A204.1 (cell line): ENCODE results near the gene PLA2G4E.

Experiments used
- FAIRE-seq: peaks from 2 replicates; lab custom pipeline; 2012; peaks lifted over from hg19 to GRCh38; lab: Jason Lieb, UNC

The PLA2G4E gene

DNA sequence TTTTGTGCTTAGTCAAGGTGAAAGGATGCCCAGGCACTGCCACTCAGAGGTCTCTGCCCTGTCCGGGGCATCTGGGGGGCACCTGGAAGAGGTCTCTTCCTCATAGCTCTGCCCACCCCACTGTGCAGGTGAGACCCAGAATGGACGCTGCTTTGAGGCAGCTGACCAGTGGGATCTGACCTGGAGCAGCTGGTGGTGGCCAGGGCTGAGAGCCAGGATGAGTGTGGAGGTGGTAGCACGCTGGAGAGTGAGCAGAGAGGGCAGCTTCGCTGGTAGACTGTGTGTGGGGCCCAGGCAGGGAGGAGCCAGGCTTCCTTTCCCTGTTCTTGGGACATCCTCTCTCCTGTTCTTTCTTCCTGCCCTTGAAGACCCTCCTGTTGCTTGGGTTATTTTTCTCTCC is 32.2 kb upstream of the PLA2G4E start:
- no peak for FAIRE-seq

DNA sequence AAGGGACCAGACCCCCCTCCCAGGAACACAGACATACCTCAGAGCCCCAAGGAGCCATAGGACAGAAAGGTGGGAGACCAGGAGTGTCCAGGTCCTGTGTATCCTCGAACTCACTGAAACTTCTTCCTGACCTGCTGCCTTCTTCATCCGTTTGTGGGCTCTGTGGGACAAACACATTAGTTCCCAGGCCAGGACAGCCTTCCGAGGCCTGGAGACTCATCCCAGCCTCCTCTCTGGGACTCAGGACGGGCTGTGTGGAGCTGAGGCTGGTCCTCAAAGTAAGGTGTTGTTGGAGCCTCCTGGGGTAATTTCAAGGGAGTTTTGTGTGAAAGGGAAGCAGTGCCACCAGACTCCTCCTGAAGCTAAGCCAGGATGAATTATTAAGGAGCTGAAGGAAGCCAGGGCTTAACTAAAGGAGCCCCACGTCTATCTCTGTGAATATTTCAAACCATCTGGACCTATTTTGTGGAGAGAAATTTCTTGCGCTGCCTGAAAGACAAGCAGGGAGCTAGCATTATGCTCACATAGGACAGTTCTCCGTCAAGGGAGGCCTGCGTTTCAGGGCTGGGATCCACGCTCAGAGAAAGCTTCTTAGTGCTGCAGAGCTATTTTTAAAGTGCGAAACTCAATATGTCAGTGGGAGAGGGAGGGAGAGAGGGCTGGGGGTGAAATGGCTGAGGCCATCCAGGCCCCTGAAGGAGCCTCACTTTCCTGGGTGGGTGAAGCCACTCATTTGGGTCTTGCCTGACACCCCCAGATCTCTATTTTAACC is 29.8 kb upstream of the PLA2G4E start:
- FAIRE-seq = no peak

DNA sequence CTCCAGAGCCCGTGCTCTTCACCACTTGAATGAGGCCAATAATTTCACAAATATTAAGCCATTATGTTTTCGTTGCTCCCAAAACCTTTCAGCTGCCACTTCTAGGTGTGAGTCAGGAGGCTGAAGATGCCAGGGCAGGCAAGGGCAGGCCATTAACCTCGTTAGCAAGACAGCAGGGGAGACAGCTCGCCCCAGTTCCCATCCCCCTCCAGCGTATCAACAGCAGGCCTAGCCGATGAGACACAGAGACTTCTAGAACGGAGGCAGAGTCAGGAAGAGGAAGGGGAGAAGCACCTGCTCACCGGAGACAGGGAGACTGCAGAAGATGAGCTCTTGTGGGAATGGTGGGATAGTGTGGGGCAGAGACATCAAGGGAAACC is 28.0 kb upstream of the PLA2G4E start:
- FAIRE-seq = no peak

DNA sequence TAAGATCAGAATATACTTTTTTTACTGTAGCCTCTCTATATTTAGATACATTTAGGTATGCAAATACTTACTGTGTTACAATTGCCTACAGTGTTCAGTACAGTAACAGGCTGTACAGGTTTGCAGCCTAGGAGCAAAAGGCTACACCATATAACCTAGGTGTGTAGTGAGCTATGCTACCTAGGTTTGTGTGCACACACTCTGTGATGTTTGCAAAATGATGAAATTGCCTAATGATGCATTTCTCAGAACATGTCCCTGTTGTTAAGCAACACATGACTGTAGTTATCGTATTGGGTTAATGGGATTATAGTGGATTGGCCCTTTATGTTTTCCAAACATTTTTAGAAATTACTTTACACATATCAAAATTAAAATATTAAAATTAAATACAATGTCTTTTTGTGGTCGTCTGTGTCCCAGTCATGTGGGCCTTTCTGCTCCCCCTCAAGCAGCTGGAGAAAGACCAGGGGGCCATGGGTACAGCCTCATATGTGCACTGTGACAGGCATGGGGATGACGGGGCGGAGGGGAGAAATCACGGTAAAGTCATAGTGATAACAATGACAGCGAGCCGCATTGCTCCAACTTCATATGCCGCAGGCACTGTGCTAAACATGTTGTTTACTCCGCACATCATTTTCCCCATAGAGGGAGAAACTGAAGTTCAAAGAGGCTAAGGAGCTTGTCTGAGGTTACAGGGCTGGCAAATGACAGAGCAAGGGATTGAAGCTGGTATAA is 27.4 kb upstream of the PLA2G4E start:
- no peak for FAIRE-seq

DNA sequence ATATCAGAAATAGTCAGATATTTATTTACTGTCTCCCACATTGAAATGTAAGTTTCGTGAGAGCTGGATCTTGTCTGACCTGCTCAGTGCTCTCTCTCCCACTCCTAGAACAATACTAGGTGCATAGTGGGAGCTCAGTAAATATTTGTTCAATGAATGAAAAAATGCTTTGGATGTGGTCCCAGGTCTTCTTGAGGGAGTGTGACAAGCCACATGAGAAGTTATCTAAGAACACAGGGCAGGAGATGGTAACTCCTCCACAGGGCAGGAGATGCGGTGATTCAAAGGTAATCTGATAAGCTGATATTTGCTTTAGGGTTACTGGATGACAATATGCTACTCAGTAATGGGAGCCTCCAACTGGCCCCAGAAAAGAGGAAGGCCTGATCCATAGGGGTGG is 25.8 kb upstream of the PLA2G4E start:
- FAIRE-seq = no peak

DNA sequence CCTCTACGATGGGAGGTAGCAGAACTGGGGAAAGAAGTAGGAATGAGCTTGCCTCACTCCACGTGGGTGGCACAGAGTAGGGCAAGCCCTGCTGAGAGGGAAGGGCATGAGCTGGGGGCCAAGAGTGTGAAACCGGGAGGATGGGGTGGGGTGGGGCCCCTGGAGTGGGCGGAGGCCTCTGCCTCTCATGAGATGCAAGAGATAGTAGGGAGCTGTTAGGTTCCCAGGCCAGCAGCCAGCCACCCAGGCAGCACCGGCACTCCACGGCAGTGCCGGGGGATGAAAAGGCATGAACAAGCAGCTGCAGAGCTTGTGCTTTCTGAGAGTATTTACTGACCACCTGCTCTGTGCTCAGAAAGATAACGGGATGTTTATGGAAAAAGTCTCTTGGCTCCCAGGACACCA is 24.4 kb upstream of the PLA2G4E start:
- FAIRE-seq = no peak

DNA sequence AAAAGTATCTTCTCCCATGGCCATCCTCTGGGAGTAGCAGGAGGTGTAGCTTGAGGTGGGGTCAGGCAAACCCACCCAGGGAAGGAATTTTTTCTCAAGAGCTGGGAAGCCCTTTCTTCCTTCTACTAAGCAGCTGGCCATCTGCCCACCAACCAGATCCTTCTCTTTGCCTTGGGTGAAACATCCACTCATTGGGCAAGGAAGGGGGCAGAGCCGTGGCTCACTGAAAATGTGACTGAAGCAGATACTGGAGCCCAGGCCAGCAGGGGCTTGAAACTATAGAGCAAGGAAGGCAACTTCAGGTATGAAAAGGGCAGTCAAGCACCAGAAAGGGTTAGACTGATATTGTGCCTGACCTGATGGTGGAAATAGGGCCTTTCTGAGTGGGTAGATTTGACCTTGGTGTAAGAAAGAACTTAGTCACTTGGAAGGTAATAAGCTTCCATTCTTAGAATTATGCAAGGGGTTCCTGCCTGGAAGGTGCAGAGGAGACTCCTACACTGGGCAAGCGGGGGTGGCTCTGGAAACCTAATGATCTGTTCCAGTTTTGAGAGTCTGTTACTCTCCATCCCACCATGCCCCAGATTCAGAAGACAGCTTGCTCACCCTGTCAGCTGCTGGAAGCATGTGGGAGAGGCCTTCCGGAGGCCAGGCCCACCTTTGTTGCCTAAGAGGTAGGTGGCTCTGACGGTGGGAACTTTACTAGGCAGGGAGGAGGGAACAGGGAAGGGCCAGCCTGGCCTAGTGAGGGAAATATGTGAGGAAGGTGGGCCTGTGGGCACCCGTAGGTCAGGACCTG is 22.0 kb upstream of the PLA2G4E start:
- FAIRE-seq = no peak

DNA sequence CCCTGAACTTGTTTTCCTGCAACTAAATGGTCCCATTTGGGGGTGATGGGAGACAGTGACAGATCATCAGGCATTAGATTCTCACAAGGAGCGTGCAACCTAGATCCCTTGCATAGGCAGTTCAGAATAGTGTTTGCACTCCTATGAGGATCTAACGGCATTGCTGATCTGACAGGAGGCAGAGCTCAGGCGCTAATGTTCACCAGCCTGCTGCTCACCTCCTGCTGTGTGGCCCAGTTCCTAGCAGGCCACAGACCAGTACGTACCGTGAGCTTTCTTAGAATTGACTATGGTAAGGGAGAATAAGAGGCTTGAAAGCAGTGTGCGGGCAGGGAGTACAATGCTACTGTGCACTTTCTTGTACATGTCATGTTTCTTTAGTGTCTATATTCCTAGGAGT is 17.6 kb upstream of the PLA2G4E start:
- FAIRE-seq = no peak

DNA sequence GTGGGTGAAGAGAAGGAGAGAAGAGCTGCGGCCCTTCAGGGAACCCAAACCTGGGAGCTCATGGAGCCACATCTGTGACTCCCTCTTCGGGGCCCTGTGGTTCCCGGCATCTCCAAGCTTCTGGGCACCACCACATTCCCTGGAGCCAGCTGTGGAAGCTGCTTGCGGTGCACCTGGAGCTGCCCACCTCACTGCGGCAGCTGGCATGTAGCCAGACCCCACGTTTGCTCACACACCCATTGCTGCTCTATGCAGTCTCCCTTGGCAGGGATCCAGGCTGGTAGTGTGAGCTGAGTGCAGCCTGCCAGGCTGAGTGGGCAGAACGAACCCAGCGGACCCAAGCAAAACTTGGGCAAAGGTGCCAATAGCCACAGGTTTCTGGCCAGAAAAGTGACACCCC is 16.8 kb upstream of the PLA2G4E start:
- FAIRE-seq = no peak

DNA sequence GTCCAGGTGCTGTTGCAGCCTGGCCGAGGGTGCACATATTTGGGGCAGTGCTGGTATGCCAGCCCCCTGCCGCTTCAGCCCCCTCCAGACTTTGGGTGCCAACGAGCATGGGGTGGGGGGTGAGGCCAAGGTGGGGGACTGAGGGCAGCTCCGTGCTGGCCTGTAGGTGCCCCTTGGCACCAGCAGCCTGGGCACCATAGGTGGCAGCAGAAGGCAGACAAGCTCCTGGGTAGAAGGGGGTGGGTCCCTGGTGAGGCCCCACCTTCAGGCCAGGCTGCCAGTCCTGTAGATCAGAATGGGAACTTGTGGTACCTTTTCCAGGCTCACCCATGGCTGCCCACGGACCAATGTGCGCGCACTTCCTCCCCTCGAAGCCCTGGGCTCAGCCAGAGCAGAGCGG is 16.1 kb upstream of the PLA2G4E start:
- FAIRE-seq = no peak

DNA sequence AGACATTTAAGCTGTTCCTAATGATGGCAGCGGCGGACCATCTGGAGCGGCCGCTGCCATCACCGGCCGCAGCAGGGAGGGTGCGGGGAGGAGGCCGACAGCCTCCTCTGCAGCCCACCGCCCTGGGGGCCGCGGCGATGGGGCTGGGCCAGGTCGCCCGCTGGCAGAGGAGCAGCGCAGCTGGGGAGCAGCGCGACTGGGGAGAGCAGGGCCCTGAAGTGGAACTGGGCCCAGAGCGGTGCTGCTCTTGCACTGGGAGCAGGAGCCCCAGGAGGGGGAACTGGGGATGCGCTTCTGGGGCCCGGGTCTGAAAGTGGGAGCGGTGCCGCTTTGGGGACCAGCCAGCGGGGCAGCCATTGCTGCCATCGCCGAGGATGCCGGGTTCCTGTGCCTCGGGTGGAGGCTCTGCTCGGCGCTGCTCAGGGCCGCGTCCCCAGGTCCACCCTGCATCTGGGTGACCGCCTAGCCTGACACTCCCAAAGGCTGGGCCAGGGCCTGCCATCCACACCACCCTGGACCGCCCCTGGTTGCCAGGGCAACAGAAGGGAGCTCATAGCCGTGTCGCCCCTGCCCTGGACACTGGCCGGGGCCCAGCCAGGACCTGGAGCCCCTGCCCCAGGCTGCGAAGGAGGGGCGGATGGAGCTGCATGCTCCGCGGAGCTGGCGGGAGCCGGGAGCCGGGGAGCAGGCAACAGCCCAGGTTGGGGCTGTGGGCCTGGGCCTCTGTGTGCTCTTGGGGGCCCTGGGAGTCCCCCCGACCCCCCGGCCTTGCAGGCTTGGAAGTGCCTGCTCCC is 15.5 kb upstream of the PLA2G4E start:
- FAIRE-seq = no peak

DNA sequence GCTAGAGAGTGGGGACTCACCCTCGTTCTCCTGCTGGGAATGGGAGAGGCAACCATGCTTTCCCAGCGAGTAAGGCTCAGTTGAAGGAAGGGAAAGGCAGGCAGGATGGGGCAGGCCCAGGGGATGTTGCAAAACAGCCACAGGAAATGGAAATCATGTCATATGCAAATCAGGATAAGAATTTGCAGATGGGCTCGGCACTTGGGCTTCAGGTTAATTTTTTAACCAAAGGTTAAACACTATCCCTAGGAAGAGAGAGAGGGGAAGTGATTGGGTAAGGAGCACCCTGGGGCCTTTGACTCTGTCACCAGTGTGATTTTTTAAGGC is 14.6 kb upstream of the PLA2G4E start:
- FAIRE-seq = no peak

DNA sequence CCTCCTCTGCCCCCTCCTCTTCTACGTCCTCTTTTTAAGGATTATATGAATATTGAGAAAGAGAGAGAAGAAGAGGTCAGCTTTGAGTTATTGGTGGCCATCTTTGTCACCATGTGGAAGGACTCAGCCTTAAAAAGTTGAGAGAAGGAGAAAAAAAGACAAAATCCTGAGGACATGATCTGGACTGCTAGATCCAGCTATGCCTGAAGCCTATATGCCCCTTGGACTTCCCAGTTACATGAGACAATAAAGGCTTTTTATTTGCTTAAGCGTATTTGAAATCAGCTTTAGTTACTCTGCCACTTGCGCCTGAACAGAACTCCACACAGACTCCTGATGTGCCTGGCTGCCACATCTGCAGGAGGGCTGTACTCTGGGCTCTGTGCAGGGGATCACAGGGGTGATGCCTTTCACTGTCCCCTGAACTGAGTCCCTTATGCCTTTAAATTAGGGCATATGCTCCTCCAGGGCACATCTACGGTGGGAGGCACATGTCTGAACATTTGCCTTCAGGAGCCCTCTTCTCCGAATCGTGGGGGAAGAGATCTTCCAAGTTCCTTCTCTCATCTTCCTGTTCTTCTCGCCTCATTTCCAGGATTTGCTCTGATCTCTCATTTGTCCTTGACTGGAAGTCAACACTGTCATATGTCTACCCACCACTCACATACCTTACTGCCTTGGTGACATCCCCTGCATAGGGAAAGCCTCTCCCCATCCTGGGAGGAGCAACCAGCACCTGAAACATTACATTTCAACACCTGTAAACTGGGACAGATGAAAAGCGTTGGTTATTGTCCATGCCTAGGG is 14.0 kb upstream of the PLA2G4E start:
- FAIRE-seq = no peak

DNA sequence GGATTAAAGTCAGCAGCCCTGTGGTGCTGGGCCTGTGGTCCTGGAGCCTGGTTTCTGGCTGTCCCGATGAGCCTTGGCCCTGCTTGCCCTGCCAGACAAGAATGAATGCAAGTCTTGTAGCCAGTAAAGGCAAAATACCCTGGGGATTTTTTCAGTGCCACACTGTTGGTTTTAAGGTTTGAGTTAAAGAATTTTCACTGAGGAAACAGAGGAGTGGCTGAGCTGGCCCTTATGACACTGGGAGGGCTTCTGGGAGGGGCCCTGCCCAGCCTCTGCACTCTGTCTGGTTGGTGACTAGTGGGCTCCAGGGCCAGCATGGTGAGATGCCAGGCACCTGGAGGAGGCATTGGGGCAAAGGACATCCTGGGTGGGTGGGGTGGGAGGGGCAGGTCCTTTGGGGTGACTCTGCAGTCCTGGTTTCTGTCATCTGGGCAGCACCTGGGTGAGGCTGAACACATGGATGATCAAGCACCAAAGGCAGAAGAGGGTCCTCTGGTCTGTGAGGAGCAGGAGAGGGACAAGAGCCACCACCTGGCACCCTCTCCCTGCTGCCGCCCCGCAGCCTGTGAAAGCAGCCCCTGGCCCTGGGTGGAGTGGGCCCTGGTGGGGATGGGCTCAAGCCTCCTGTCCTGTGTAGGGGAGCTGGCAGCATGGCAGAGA is 12.5 kb upstream of the PLA2G4E start:
- no peak for FAIRE-seq

DNA sequence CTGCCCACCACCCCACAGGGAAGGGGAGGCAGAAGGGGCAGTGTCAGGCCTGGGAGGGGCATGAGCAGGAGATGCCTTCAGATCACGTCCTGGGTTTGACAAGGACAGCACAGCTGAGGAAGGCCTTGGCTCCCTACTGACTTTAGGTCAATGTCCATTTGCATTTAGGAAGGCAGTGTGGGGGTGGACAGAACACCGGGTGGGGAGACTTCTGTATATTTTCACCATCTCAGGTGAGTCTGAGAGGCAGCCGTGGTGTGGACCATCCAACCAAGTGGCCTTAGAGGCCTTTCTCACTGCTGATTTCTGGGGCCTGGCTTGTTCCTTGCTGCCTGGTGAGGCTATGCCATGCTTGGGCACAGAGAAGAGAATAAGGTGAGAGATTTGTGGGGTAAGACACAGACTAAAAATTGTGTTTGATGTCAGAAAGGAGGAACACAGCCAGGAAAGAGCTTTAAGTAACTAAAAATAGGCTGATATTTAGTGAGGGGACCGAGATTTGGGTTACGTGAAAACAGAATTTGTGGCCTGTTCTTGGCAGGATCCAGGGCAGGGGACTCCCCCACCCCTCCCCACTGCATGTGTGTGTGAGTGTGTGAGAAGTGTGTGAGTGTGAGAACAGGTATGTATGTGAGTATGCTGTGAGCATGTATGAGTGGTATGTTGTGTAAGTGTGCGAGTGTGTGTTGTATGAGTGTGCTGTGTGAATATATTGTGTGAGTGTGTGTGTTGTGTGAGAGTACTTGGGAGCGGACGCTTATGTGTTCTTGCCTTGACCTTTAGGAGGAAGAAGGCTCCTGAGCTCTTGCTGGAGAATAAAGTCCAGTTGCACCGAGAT is 11.8 kb upstream of the PLA2G4E start:
- FAIRE-seq = no peak

DNA sequence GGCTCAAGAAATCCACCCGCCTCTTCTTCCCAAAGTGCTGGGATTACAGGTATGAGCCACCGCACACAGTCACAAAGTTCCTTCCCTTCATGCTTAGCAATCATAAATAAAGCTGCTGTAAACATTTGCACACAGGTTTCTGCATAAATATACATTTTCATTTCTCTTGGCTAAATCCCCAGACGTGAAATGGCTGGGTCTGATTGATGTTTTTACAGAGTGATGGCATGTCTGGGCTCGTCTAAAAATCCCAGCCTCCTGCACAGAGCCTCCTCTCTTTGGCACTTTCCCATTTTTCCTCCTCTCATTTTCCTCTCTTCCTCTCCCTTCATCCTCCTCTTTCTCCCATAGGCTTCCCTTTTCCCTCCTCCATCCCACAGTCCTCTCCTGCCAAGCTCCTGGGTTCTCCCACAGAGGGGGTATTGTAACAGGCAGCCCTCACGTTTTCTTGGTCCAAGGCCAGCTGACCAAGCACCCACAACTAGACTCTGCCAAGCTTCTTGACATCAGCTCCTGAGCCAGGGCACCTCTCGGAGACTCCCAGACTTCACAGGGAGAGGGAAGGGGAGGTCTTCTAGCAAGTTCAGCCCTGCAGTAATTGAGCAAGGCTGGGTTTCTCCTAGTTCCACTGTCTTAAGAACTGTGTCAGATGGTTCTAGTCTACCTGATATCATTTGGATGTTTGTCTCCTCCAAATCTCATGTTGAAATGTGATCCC is 10.5 kb upstream of the PLA2G4E start:
- no peak for FAIRE-seq

DNA sequence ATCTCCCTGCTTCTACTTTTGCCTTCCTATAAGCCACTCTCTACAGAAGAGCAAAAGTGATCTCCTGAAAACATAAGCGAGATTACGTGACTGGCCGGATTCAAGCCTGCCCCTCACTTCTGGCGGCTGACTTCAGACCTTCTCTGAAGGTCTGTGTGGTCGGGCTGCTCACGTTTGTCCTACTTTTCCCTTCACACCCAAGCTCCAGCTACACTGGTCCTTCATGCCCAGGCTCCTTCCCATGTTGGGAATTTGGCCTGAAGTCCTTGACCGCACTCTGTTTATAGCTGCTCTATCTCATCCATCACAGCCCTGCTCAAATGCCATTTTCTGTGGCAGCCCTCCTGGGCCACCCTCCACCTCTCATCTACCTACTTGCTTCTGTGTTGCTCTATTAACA is 6.7 kb upstream of the PLA2G4E start:
- no peak for FAIRE-seq

DNA sequence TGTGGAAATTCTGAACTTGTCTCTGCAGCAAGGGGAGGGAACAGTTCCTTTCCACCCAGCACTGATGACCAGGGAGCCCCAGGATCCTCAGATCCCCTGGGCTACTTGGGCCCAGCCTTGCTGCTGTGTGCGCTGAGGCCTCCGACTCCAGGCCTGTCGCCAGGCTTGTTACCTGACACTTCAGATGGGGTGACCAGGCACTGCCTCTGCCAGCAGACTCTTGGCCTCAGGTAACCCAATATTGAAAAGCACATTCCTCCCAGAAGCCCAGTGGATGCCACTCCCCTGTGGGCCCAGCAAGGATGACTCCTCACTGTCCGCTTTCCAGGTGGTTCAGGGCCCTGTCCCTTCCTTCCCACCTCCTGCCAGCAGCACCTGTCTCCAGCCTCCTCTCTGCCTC is 3.5 kb upstream of the PLA2G4E start:
- no peak for FAIRE-seq

DNA sequence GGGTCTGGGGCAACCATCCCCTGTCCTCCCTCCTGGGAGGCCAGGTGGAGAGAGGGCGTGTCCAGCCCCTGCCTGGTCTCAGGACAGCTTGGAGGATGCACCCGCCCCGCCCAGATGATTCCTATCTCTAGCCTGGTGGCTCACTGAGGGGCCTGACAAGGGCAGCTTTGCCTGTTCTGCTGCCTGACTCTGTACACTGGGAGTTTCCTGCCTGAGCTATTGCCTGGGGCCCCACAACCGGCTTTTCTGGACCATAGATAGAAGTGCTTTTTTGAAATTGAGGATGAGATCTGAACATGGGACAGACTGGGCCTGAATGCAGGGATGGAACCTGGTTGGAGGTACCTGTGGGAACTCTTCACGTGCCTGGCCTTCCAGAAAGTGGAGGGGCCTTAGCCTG is 751 bp upstream of the PLA2G4E start:
- no peak for FAIRE-seq
